Glomerular endothelial cell (primary cell): ENCODE measurements around the gene SYNJ2. TPM values are rescaled to one million over a fixed set of nuclear protein-coding genes. Genes with fewer than 3 reads are reported as not detected.
"Not testable (repeated sequence)": the region's sequence is repeated elsewhere in the genome, so short reads cannot be mapped to it uniquely, and the experiment has no call there.

Experiments used
- DNase-seq: peaks from one replicate; pipeline ENCODE4 v3.0.0-alpha.2; 2011; ENCODE audit warnings: low read depth, low spot score; ENCODE audit errors: extremely low read depth
- total RNA-seq: library from RNA; depleted of rRNA; stranded (reverse); fragments of >200 nt; gene quantifications from 2 replicates; pipeline ENCODE4 v1.2.3, GENCODE V29; 2015

Gene SYNJ2
- total RNA-seq, 1 donor from 2014 or later: 104 TPM

DNA sequence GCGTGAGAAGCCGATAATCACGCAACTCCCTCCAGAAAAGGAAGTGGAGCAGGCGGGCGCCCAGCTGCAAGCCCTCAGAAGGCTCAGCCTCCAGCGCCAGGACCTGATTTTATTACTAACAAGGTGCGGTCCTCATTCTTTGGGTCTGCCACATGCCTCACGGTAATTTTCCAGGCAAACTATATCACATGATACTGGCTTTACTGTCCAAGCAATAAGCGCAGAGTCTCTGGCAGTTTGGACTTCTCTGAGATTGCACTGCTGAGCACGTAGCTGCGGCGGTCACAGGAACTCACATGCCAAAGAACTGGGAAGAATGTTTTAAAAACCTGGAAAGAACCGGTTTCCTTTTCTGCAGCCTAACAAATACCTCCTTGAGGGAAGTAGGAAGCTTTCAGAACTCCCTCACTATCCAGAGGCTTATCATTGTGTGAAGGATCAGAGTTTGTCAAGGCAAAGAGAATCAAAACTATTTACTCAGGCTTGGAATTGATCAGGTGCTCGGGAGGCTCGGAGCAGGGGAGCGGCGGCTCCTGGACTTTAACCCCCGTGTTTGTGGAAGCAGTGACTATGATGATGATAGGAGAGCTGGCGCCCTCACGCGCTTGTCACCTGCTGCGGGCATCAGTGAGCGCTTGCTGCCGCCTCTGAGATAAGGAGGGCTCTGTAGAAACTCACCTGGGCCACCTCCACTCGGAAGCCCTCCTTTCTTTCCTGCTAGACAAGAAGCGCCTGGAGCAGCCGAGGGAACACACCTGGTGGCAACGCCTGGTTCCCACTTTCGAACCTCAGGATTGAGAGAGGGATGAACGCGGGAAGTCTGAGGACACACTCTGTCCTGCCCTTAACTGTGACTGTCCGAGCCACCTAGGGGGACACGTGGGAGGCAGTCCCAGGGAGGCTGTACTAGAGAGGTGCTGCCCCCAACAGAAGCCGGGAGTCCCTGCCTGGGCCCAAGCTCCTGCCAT is 27.2 kb upstream of the SYNJ2 start:
- DNase-seq: no peak

DNA sequence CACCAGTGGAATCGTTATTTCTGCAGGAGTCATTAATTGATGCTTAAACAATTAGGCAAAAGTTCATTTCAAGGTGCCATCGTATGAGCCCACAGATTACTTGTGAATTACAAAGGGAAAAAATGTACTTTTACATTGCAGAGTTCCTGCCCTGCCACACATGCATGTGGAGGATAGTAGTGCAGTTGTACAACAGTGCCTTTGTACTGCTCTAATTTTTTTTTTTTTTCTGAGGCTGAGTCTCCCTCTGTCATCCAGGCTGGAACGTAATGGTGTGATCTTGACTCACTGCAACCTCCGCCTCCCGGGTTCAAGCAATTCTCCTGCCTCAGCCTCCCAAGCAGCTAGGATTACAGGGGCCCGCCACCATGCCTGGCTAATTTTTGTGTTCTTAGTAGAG is 26.0 kb upstream of the SYNJ2 start:
- no peak for DNase-seq

DNA sequence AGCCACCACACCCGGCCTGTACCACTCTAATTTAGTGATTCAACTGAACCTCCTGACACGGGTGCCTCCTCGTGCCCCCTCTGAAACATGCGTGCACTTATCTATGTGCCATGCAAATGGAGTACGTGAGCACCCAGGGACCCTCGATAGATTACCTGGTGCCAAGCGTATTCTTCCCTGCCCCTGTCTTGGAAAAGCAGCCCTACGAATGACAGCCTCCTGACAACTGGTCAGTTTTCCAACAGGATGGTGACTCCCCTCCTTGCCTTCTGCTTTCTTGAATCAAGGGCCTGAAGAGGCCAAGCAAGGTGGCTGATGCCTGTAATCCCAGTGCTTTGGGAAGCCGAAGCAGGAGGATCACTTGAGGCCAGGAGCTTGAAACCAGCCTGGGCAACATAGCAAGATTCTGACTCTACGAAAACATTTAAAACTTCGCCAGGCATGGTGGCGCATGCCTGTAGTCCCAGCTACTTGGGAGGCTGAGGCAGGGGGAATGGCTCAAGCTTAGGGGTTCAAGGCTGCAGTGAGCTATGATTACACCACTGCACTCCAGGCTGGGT is 25.4 kb upstream of the SYNJ2 start:
- DNase-seq: no peak

DNA sequence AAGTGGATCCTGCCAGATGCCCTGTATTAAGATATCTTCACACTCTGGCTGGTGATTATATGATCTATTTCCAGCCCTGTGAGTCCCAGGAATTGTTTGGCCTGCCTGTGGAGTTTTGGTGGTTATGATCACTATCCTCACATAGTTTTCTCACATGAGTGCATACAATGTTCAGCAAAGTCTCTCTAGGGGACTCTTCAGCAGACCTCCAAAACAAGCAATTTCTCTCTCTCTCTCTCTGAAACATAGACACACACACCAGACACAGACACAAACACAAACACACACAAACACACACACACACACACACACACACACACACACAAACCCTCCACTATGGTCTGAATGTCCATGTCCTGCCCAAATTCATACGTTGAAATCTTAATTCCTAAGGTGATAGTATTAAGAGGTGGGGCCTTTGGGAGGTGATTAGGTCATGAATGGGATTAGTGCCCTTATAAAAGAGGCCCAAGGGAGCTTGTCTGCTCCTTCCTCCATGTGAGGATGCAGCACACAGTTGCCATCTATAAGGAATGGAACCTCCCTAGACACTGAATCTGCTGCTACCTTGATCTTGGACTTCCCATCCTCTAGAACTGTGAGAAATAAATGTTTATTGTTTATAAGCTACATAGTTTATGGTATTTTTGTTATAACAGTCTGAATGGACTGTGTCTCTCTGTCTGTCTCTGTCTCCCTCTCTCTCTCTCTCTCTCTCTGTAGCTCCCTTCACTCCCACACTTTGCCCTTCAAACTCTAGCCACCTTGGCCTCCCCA is 22.0 kb upstream of the SYNJ2 start:
- no peak for DNase-seq

DNA sequence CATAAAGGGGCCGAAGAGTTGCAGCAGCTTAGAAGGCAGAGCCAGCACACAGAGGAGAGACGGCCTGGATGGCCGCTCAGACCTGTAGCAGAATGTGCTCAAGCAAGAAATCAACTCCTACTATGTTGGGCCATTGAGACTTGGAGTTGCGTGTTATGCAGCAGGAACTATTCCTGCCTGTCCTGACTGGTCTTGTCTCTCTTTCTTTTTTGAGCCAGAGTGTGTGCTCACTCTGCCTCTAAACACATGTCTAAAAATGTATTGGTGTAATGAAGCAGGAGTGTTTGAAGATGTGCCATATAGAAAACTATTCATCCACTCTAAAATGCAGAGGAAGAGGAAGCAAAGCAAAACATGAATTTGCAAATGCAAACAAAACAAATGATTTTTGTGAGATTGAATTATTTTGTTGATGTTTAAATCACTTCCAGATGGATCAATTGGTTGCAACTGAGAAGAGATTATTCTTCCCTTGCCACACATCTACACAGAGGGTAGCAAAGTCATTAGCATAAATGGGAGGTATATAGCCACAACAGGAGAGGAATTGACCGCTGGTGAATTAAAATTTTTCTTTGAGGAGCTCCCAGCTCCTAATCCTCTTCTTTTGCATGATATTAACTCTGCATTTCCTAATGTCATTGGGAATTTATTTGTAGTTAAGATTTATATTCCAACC is 20.4 kb upstream of the SYNJ2 start:
- DNase-seq: no peak

DNA sequence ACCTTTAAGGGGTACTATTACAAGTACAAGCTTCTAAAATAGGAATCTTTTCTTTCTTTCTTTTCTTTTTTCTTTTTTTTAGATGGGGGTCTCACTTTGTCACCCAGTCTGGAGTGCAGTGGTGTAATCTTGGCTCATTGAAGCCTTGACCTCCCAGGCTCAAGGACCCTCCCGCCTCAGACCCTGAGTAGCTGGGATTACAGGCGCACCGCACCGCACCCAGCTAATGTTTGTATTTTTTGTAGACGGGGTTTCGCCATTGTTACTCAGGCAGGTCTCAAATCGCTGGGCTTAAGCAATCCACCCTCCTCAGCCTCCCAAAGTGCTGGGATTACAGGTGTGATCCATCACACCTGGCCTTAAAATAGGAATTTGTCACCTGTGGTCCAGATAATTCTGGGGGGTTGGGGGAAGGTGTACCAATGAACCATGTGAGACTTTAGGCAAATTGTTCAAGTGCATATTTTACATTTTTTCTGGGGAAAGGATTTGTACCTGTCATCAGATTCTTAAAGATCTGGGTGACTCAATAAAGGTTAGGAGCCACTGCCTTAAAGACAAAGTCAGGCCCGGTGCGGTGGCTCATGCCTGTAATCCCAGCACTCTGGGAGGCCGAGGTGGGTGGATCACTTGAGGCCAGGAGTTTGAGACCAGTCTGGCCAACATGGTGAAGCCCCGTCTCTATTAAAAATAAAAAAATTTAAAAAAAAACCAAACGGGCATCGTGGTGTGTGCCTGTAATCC is 19.7 kb upstream of the SYNJ2 start:
- no peak for DNase-seq

DNA sequence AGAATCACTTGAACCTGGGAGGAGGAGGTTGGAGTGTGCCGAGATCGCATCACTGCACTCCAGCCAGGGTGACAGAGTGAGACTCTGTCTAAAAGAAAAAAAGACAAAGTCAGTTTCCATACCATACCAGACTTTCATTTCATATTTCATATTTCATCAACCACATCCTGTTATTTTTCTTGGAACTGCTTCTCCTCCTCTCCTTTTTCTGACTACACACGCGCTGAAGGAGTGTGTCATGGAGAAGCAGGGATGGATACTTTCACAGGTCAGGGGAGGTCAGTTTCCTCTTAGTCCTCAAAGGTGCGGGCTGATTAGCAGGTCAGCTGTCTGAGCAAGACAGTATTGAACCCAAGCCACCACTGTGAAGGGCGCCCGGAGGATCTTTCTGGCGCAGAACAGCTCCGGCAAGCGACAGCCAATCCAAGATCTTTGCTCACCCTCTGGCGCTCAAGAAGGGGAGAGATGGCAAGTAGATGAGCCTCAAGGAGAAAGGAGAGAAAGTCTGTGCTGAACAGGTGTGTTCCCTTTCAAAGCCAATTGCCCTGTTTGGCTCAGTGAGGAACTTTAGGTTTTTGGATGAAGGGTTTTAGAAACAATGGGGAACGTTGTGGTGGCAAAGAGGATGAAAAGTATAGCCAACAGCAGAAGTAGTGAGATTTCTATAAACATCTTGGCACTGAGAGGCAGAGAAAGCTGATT is 18.9 kb upstream of the SYNJ2 start:
- no peak for DNase-seq

DNA sequence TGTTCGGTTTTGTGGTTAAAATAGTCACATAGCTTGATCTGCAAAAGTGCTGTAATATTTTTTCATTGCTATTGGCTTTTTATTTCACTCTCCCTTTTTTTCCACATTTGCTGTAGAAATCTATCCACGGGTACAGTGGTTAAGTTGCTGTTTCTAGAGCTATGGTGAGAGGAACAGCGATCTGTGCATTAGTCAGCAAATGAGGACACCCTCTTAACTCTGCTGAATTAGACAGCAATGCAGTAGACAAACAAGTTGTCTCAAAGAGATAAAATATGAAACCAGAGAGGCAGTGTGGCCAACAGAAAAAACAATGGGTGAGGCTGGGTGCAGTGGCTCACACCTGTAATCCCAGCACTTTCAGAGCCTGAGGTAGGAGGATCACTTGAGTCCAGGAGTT is 17.6 kb upstream of the SYNJ2 start:
- no peak for DNase-seq

DNA sequence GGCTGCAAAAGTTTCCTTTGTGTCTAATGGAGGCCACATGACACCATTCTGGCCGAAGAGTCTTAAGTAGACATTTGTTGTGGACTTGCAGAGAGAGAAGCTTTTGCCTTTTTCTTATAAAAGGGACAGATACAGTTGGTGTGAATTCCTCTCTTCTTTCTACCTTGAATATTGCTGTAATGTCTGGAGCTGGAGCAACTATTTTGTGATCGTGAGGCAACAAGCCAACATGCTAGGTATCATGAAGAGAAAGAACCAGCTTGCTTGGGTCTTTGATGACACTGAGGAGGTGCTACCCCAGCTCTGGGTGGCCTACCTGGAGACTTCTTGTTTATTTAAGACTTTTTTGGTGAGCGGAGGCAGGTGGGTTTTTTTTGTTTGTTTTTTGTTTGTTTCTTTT is 16.3 kb upstream of the SYNJ2 start:
- no peak for DNase-seq

DNA sequence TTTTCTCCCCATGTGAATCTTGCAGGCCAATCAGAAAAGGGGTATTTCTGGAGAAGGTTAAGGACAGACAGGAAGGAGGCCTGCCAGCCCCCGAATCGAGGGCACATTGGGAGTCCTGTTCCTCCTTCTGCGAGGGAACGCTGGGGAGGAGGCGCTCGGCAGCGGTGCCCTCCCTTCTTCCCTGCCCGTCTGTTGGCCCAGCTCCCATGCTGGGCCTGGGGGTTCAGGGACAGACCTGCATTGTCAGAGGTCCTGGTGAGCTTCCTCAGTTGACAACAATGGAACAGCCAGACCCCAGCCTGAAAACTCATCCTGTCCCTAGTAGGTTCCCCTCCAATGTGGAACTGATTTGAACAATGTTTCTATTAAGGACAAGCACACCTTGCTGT is 15.1 kb upstream of the SYNJ2 start:
- DNase-seq: no peak

DNA sequence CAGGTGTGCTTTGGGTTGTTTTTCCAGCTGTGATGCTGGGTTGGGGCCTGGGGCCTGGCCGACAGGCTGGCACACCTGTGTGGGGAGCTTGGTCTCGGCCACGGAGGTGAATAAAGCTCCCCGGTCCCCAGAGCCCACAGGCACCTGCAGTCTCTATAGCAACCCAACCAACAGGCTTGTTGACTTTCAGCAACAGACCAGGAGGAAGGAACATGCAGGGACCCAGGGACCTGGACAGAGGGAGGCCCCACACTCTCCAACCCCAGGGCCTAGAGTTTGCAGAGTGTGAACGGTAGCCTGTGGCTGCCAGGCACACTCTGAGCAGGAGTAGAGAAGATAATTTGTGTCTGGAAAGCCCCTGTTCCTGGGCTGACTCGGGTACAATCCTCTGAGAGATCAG is 14.6 kb upstream of the SYNJ2 start:
- DNase-seq: no peak

DNA sequence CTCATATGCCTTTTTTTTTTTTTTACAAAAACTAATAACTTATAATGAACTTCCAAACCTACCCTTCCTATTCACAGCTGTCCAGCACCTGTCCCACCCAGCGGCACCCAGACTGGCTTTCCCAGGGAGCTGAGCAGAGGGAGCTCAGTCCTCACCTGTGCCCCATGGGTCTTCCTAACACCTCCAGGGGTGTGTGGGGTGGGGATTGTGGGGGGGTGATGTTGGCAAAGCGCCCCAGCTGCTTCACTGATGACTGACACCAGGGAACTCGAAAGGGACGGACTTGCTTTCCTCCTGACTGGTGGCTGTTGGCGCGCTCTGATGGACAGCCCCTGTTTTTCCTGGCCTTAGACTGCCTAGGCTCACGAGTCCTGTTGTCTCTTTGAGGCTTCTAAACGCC is 14.2 kb upstream of the SYNJ2 start:
- no peak for DNase-seq

DNA sequence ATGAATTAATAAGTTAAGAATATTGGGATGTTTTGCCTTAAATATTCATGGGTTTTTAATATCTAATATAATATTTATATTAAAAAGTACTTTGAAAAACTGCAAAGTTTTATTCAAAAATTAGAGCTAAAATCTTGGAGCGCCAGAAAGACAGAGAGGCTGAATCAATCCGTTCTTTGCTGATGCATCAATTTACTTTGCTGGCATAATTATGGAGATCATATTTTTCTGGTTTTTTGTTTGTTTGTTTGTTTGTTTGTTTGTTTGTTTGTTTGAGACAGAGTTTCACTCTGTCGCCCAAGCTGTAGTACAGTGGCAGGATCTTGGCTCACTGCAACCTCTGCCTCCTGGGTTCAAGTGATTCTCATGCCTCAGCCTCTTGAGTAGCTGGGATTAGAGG is 9.5 kb upstream of the SYNJ2 start:
- not testable (repeated sequence) for DNase-seq

DNA sequence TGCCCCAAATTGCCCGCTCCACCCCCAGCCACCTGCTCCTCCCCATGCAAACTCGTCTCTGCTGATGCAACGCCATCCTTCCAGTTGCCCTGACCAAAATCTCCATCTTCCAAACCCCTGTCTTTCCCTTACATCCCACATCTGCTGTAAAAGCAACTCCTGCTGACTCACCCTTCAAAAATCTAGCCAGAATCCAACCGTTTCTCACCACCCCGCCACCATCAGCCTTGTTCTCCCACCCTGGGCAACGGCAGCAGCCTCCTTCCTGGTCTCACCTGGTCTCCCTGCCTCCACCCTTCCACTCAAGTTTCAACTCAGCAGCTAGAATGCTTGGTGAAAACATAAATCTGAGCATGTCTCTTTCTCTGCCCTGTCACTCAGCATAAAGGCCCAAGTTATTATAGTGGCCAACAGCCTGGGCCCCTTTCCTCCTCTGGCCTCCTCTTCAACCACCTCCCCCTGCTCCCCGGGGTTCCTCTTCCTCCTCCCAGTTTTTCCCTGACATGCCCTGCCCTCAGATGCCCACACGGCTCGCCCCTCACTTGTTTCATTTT is 7.2 kb upstream of the SYNJ2 start:
- DNase-seq: no peak

DNA sequence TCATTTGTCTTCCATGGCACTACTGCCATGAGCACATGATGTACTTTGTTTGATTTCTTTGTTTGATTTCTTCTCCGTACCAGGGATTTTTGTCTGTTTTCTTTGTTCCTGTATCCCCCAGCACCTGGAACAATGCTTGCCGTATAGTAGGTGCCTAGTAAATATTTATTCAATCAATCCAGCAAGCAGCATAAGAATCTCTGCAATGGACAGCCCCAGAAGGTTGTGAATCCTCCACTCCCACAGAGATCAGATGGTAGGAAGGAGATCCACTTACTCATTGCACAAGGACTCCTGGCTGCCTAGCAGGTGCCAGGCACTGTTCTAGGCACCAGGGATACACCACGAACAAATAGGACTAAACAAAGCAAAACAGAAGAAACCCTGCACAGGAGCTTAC is 6.7 kb upstream of the SYNJ2 start:
- DNase-seq: no peak

DNA sequence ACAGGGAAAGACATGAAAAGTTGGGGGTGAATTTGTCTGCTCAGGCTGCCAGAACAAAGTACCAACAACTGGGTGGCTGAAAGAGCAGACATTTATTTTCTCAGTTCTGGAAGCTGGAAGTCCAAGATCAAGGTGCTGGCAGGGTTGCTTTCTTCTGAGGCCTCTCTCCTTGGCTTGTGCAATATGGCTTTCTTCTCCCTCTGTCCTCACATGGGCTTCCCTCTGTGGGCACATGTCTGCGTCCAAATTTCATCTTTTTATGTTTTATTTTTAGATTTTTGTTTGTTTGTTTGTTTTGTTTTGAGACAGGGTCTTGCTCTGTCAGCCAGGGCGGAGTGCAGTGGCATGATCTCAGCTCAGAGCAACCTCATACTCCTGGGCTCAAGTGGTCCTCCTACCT is 6.2 kb upstream of the SYNJ2 start:
- no peak for DNase-seq

DNA sequence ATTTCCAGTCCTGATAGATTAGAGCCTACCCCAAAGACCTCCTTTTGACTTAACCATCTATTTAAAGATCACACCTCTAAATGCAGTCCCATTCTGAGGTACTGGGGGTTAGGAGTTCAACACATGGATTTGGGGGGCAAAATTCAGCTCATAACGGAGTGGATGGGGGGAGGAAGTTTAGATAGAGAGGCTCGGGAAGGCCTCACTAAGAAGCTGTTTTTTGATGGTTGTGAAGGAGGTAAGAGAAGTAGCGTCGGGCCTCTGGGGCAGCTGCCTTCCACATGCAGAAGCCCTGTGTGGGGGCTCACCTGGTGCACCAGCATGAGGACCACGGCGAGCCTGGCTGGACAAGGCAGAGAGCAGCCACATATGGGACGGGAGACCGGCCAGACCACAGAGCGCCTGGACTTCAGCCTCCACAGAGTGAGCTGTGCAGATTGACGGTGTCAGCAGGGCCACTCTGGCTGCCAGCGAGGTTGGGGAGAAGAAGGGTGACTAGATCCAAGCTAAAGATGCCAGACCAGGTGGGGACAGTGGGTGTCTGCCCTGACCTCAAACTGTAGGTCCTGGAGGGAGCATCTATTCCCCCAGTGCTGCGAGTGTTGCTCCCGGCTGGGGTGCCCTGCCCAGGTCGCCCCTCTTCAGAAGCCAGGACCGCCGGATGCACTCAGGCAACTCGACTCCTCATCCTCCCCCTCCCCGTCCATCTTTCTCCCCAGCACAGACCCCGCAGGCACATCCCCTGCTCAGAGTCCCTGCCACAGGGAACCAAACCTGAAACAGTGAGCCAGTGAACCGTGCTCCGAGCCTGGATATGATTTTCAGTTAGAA is 5.1 kb upstream of the SYNJ2 start:
- no peak for DNase-seq

DNA sequence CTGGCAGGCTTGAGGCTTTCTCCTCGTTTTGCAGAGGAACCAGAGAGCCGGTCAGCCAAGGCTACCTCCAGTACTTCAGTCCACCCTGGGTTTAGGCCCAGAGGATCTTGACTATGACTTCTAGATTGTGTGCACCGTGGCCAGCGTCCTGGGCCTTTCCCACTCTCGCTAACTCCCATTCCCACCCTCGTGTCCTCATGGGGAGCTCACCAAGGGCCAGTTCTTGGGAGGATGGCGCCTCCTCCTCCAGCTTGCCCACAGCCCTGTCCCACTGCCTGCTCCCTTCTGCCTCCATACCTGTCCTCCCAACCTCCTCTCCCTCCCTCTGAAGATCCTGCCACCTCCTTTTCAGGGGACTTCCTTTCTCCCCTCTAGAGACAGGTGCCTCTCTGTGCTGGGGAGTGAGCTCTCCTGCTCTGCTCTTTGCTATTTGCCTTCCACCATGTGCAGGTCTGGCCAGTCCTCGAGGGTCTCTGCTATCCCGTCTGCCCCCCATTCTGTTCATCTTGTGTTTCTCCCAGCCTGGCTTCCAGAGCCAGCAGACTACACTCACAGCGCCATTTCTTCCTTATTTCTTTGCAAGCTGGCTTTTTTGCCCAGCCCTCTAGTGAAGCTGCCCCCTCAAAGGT is 4.4 kb upstream of the SYNJ2 start:
- DNase-seq: no peak
